Natural killer cell (primary cell): ENCODE data around the gene TBC1D24. TPM values are rescaled to one million over a fixed set of nuclear protein-coding genes. Genes with fewer than 3 reads are reported as not detected.

Source experiments
- ATAC-seq, 3 donors: fragments of 150-1000 bp in 2 of 3; fragments of 200-7000 bp in 1 of 3; cut with Tn5 transposase; 1 replicate in 1 of 3; 2 replicates in 2 of 3; pipeline ENCODE4 v1.10.0; 2021; ENCODE audit warnings: mild to moderate bottlenecking in 2 of 3, moderate library complexity in 2 of 3
- DNase-seq, 2 donors: peaks; one replicate each; pipeline versions ENCODE4 v3.0.0 to v3.0.0-alpha.2; 2013 to 2021; ENCODE audit warnings: mixed read lengths in 1 of 2
- H3K27ac ChIP-seq: one replicate; pipeline ENCODE4 v1.5.1; 2013; ENCODE audit warnings: mild to moderate bottlenecking, low read length
- H3K27me3 ChIP-seq: one replicate; pipeline ENCODE4 v1.6.1; 2013; ENCODE audit warnings: low read length; ENCODE audit not compliant: control insufficient read depth, insufficient read depth
- H3K36me3 ChIP-seq: one replicate; pipeline ENCODE4 v1.6.1; 2013; ENCODE audit warnings: low read length; ENCODE audit not compliant: control insufficient read depth, insufficient read depth
- H3K4me1 ChIP-seq: one replicate; pipeline ENCODE4 v1.6.1; 2013; ENCODE audit warnings: low read length; ENCODE audit not compliant: control insufficient read depth, insufficient read depth
- H3K4me3 ChIP-seq: one replicate; pipeline ENCODE4 v1.5.1; 2013; ENCODE audit warnings: low read length
- H3K9me3 ChIP-seq: one replicate; pipeline ENCODE4 v1.6.1; 2013; ENCODE audit warnings: low read length; ENCODE audit not compliant: control insufficient read depth, insufficient read depth
- H3K27ac Mint-ChIP-seq, 2 donors: one replicate each; pipeline ENCODE4 v1.8.0; 2022; ENCODE audit warnings: mild to moderate bottlenecking in 2 of 2, mixed read lengths in 2 of 2, moderate library complexity in 1 of 2
- H3K27me3 Mint-ChIP-seq, 2 donors: one replicate each; pipeline ENCODE4 v1.8.0; 2022; ENCODE audit warnings: low read depth in 2 of 2, mixed read lengths in 2 of 2
- H3K36me3 Mint-ChIP-seq: one replicate; pipeline ENCODE4 v1.8.0; 2022; ENCODE audit warnings: mixed read lengths
- H3K4me1 Mint-ChIP-seq, 2 donors: one replicate each; pipeline ENCODE4 v1.8.0; 2022; ENCODE audit warnings: mixed read lengths in 2 of 2
- H3K4me3 Mint-ChIP-seq: one replicate; pipeline ENCODE4 v1.8.0; 2022; ENCODE audit warnings: mild to moderate bottlenecking, moderate library complexity, mixed read lengths
- H3K9me3 Mint-ChIP-seq, 2 donors: one replicate each; pipeline ENCODE4 v1.8.0; 2022; ENCODE audit warnings: mixed read lengths in 2 of 2
- CTCF ChIP-seq: fragments of 200-600 bp; IDR thresholded peaks from one replicate; pipeline ENCODE4 v1.8.0; 2022; ENCODE audit warnings: antibody characterized with exemption
- WGBS: methylation state at CpG from one replicate; pipeline ENCODE4 v1.1.7; 2013; ENCODE audit warnings: missing lambda C conversion rate; ENCODE audit not compliant: insufficient coverage; 5-methylcytosine and 5-hydroxymethylcytosine counted together
- intact Hi-C: fragments of 100-400 bp; cut with micrococcal nuclease; formaldehyde crosslinking; loops from one replicate; pipeline ENCODE4 v1.14.2; 2022
- total RNA-seq, 4 donors: library from RNA; stranded (reverse); fragments of 120-200 nt in 1 of 4; gene quantifications; one replicate each; pipeline versions ENCODE4 v1.2.3 to v1.2.4, GENCODE V29; 2013 to 2022

Gene TBC1D24
- total RNA-seq, 3 donors from 2014 or later (not counting 1 experiment from before 2014, with no cell fraction given) = 7.2 to 13.0 (median 10.9) TPM

- H3K4me3 Mint-ChIP-seq = no peak overlapping the region
- no peak for TF ChIP-seq CTCF
Observed at GRCh38 chr16:2460391-2460713, 14.6 kb upstream of the TBC1D24 start.

GRCh38 chr16:2460916-2461315 is 14.0 kb upstream of the TBC1D24 start:
- Histone ChIP-seq H3K4me1 (peaks cover 16% of the 10 kb centered on the region), H3K27me3 (no peaks in the 10 kb centered on the region), H3K4me3 (no peak overlapping the region), H3K9me3 (no peaks in the 10 kb centered on the region), H3K36me3 (peaks cover 8% of the 10 kb centered on the region), H3K27ac (no peak overlapping the region)
- H3K4me3 Mint-ChIP-seq = no peak overlapping the region
- no peaks in the 10 kb centered on the region for H3K27me3 Mint-ChIP-seq
- DNase-seq (no peak), ATAC-seq (no peak)
- 96% methylated on average over 13 of the region's 13 CpGs for WGBS
- intact Hi-C loops = no loop called here
- H3K27ac Mint-ChIP-seq = no peak overlapping the region
- H3K9me3 Mint-ChIP-seq = no peaks in the 10 kb centered on the region
- TF ChIP-seq CTCF = no peak
- peaks cover 7 to 9% of the 10 kb centered on the region in 2 donors for H3K4me1 Mint-ChIP-seq
- no peaks in the 10 kb centered on the region for H3K36me3 Mint-ChIP-seq

More at GRCh38 chr16:2460391-2460713, 14.6 kb upstream of the TBC1D24 start:
- Histone ChIP-seq H3K4me1 (peaks cover 16% of the 10 kb centered on the region), H3K27me3 (no peaks in the 10 kb centered on the region), H3K4me3 (peak overlapping the region; percentile 7), H3K9me3 (no peaks in the 10 kb centered on the region), H3K36me3 (peaks cover 8% of the 10 kb centered on the region), H3K27ac (no peak overlapping the region)
- 6% methylated on average over 20 of the region's 20 CpGs for WGBS
- ATAC-seq = no peak
- H3K36me3 Mint-ChIP-seq = no peaks in the 10 kb centered on the region
- H3K27me3 Mint-ChIP-seq = no peaks in the 10 kb centered on the region
- no peaks in the 10 kb centered on the region for H3K9me3 Mint-ChIP-seq
- intact Hi-C loops = no loop called here
- H3K4me1 Mint-ChIP-seq = peaks cover 7 to 9% of the 10 kb centered on the region in 2 donors
- H3K27ac Mint-ChIP-seq = no peak overlapping the region
- DNase-seq = no peak

- WGBS = 93% methylated on average over 23 of the region's 23 CpGs
- Histone ChIP-seq H3K27me3 (no peaks in the 10 kb centered on the region), H3K9me3 (no peaks in the 10 kb centered on the region), H3K27ac (no peak overlapping the region), H3K4me3 (no peak overlapping the region), H3K4me1 (peaks cover 24% of the 10 kb centered on the region), H3K36me3 (no peaks in the 10 kb centered on the region)
- no peak overlapping the region for H3K4me3 Mint-ChIP-seq
- no peaks in the 10 kb centered on the region for H3K36me3 Mint-ChIP-seq
- no peaks in the 10 kb centered on the region for H3K9me3 Mint-ChIP-seq
- TF ChIP-seq CTCF = no peak
- no peak overlapping the region for H3K27ac Mint-ChIP-seq
- intact Hi-C loops = no loop called here
- no peaks in the 10 kb centered on the region for H3K27me3 Mint-ChIP-seq
- ATAC-seq (no peak), DNase-seq (no peak)
- peaks cover 7 to 12% of the 10 kb centered on the region in 2 donors for H3K4me1 Mint-ChIP-seq
Observed at GRCh38 chr16:2462031-2462866, 12.7 kb upstream of the TBC1D24 start.
